ENCODE data around the gene DPH7.
A peak's percentile ranks its signal among the peaks of the same experiment; 100 is the strongest.

DNA sequence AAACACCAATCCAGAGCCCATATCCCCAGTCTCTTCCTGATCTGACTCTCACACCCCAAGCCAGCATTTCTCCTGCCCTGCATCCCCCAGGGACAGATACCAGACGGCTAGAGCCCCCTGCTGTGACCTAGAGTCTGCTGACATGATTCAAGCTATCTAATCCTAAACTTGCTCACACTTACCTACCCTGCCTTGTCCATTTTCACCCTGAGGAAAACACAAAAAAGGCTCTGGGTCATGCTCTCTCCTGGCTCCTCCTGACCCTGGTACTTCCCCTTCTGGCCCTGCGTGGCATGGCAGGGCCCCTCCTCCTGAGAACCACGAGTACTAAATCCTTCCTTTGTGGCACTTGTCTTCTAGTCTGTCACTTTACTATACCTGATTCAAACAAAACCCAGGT, 23.9 kb upstream of the DPH7 start:
- TF ChIP-seq POLR2A (IDR thresholded peaks at IDR 0.05; ENCODE audit: control extremely low read depth in 1 of 2, low read depth in 2 of 2, low read length in 2 of 2) (no peak), POLR2AphosphoS5 (IDR thresholded peaks at IDR 0.05; ENCODE audit: low read depth, low read length) (no peak), RAD21 (IDR thresholded peaks at IDR 0.05 in 1 of 2, conservative IDR thresholded peaks at IDR 0.05 in 1 of 2; ENCODE audit: low read depth in 2 of 2, low read length in 2 of 2) (peak in 1 of 2 experiments; percentile 5; a peak in 1 of 4 replicates), EGR1 (IDR thresholded peaks at IDR 0.05; ENCODE audit: borderline replicate concordance, low read depth, low read length) (no peak), CBX5 (IDR thresholded peaks at IDR 0.05; ENCODE audit: low read depth, low read length) (no peak), JUND (IDR thresholded peaks at IDR 0.05; ENCODE audit: low read length) (no peak), GABPA (IDR thresholded peaks at IDR 0.05; ENCODE audit: borderline replicate concordance, insufficient read depth, low read length) (no peak)
- TF ChIP-seq, protein P1, sequence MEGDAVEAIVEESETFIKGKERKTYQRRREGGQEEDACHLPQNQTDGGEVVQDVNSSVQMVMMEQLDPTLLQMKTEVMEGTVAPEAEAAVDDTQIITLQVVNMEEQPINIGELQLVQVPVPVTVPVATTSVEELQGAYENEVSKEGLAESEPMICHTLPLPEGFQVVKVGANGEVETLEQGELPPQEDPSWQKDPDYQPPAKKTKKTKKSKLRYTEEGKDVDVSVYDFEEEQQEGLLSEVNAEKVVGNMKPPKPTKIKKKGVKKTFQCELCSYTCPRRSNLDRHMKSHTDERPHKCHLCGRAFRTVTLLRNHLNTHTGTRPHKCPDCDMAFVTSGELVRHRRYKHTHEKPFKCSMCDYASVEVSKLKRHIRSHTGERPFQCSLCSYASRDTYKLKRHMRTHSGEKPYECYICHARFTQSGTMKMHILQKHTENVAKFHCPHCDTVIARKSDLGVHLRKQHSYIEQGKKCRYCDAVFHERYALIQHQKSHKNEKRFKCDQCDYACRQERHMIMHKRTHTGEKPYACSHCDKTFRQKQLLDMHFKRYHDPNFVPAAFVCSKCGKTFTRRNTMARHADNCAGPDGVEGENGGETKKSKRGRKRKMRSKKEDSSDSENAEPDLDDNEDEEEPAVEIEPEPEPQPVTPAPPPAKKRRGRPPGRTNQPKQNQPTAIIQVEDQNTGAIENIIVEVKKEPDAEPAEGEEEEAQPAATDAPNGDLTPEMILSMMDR (IDR thresholded peaks at IDR 0.05; ENCODE audit: control extremely low read depth in 1 of 3, insufficient read depth in 1 of 3, low read depth in 1 of 3, low read length in 3 of 3): peak in 1 of 3 experiments; percentile 26; a peak in 1 of 4 replicates
- TF ChIP-seq, protein P2, sequence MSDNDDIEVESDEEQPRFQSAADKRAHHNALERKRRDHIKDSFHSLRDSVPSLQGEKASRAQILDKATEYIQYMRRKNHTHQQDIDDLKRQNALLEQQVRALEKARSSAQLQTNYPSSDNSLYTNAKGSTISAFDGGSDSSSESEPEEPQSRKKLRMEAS (IDR thresholded peaks at IDR 0.05): no peak
